Vagina (tissue), 2 donors: Measurements from ENCODE around the gene PCDHGA1. TPM values are rescaled to one million over a fixed set of nuclear protein-coding genes. Genes with fewer than 3 reads are reported as not detected.

Experiments used
- DNase-seq, 2 donors: peaks; one replicate each; pipeline ENCODE4 v3.0.0-alpha.2; 2017; ENCODE audit errors: extremely low spot score in 2 of 2
- H3K27ac ChIP-seq: fragments of 200-600 bp; sonication (generic); one replicate; pipeline ENCODE4 v1.5.1; 2019
- H3K27me3 ChIP-seq: fragments of 200-600 bp; sonication (generic); one replicate; pipeline ENCODE4 v1.5.1; 2019
- H3K36me3 ChIP-seq, 2 donors: fragments of 200-600 bp; sonication (generic); one replicate each; pipeline ENCODE4 v1.5.1; 2017 to 2019
- H3K4me1 ChIP-seq: fragments of 200-600 bp; sonication (generic); one replicate; pipeline ENCODE4 v1.5.1; 2019
- H3K4me3 ChIP-seq, 2 donors: fragments of 200-600 bp; sonication (generic); 1 replicate in 1 of 2; 2 replicates in 1 of 2; pipeline ENCODE4 v1.5.1; 2016 to 2019
- H3K9me3 ChIP-seq: fragments of 200-600 bp; sonication (generic); one replicate; pipeline ENCODE4 v1.5.1; 2019
- CTCF ChIP-seq, 3 experiments: fragments of 450-650 bp in 2 of 3; fragments of 200-600 bp in 1 of 3; sonication (generic) in 1 of 3; IDR thresholded peaks; one replicate each; pipeline ENCODE4 v1.5.1; 2017 to 2019; ENCODE audit warnings: antibody characterized with exemption in 3 of 3, mild to moderate bottlenecking in 2 of 3, moderate library complexity in 2 of 3
- POLR2A ChIP-seq, 2 donors: fragments of 450-650 bp; IDR thresholded peaks; one replicate each; pipeline ENCODE4 v1.6.1; 2017; ENCODE audit warnings: antibody characterized with exemption in 2 of 2, mild to moderate bottlenecking in 2 of 2, moderate library complexity in 2 of 2
- POLR2AphosphoS5 ChIP-seq, 2 donors: sonication (generic); formaldehyde crosslinking; IDR thresholded peaks; one replicate each; pipeline ENCODE4 v1.9.0; 2017; ENCODE audit warnings: antibody characterized with exemption in 2 of 2, mild to moderate bottlenecking in 2 of 2, low read depth in 1 of 2; ENCODE audit not compliant: insufficient read depth in 1 of 2
- intact Hi-C: fragments of 100-400 bp; cut with DNase I; formaldehyde crosslinking; loops from one replicate; pipeline ENCODE4 v1.15.1; 2023
- total RNA-seq: library from RNA; depleted of rRNA; stranded (reverse); fragments of >200 nt; gene quantifications from one replicate; pipeline ENCODE4 v1.2.3, GENCODE V29; 2016

Gene PCDHGA1
- total RNA-seq, 1 donor from 2014 or later, result not detected

GRCh38 chr5:141319202-141319601 is 11.1 kb upstream of the PCDHGA1 start:
- H3K27me3 ChIP-seq, result no peaks in the 10 kb centered on the region
- peaks cover 6% of the 10 kb centered on the region for H3K4me1 ChIP-seq
- TF ChIP-seq CTCF (IDR thresholded peaks at IDR 0.05), result no peak
- no peak for TF ChIP-seq POLR2AphosphoS5 (IDR thresholded peaks at IDR 0.05; ENCODE audit: insufficient read depth in 1 of 2, low read depth in 1 of 2)
- no peak for TF ChIP-seq POLR2A (IDR thresholded peaks at IDR 0.05)
- peaks cover 0 to 48% of the 10 kb centered on the region in 2 donors for H3K36me3 ChIP-seq
- intact Hi-C loops, result no loop called here
- peak overlapping the region in 1 of 2 donors; percentile 95 for H3K4me3 ChIP-seq
- H3K27ac ChIP-seq, result no peak overlapping the region
- peaks cover 49% of the 10 kb centered on the region for H3K9me3 ChIP-seq
- no peak for DNase-seq

GRCh38 chr5:141319699-141320098 is 10.6 kb upstream of the PCDHGA1 start:
- peak overlapping the region; percentile 74 to 95 for H3K4me3 ChIP-seq
- peak overlapping the region; percentile 93 for H3K27ac ChIP-seq
- no peaks in the 10 kb centered on the region for H3K27me3 ChIP-seq
- intact Hi-C loops, result loop anchor here (5.0 kb wide), 1 partner anchor 243 kb away; no protein-coding TSS in a partner anchor
- TF ChIP-seq CTCF (IDR thresholded peaks at IDR 0.05) (no peak), POLR2AphosphoS5 (IDR thresholded peaks at IDR 0.05; ENCODE audit: insufficient read depth in 1 of 2, low read depth in 1 of 2) (no peak), POLR2A (IDR thresholded peaks at IDR 0.05) (no peak)
- peaks cover 6% of the 10 kb centered on the region for H3K4me1 ChIP-seq
- no peak for DNase-seq
- peaks cover 46% of the 10 kb centered on the region for H3K9me3 ChIP-seq
- H3K36me3 ChIP-seq, result peaks cover 0 to 46% of the 10 kb centered on the region in 2 donors

GRCh38 chr5:141320225-141321169 is 9.8 kb upstream of the PCDHGA1 start, which contains the start of gene TAF7:
Gene TAF7 (minus strand): TSS chr5:141320784. CDS start chr5:141320044, 740 bp downstream.
- DNase-seq, result no peak
- H3K9me3 ChIP-seq, result peaks cover 46% of the 10 kb centered on the region
- intact Hi-C loops, result loop anchor here (5.0 kb wide), 1 partner anchor 242 kb away; no protein-coding TSS in a partner anchor

GRCh38 chr5:141322261-141322660 is 8.1 kb upstream of the PCDHGA1 start:
- H3K4me3 ChIP-seq, result no peak overlapping the region
- no peak for DNase-seq
- H3K27me3 ChIP-seq, result no peaks in the 10 kb centered on the region
- peaks cover 6% of the 10 kb centered on the region for H3K4me1 ChIP-seq
- no peak for TF ChIP-seq POLR2A (IDR thresholded peaks at IDR 0.05)
- no peak for TF ChIP-seq CTCF (IDR thresholded peaks at IDR 0.05)
- no peak for TF ChIP-seq POLR2AphosphoS5 (IDR thresholded peaks at IDR 0.05; ENCODE audit: insufficient read depth in 1 of 2, low read depth in 1 of 2)
- no peak overlapping the region for H3K27ac ChIP-seq
- peaks cover 32% of the 10 kb centered on the region for H3K9me3 ChIP-seq
- intact Hi-C loops, result loop anchor here (5.0 kb wide), 1 partner anchor 240 kb away; no protein-coding TSS in a partner anchor
- H3K36me3 ChIP-seq, result peaks cover 0 to 26% of the 10 kb centered on the region in 2 donors

More at GRCh38 chr5:141320225-141321169, 9.8 kb upstream of the PCDHGA1 start, which contains the start of gene TAF7:
- Histone ChIP-seq H3K36me3 (peaks cover 0 to 40% of the 10 kb centered on the region in 2 donors), H3K4me3 (peak within 1 kb of the TSS; percentile 74 to 95), H3K27ac (peak within 1 kb of the TSS; percentile 93), H3K4me1 (peaks cover 6% of the 10 kb centered on the region), H3K27me3 (no peaks in the 10 kb centered on the region)
- TF ChIP-seq POLR2AphosphoS5 (IDR thresholded peaks at IDR 0.05; ENCODE audit: insufficient read depth in 1 of 2, low read depth in 1 of 2) (peak; percentile 91 to 99), POLR2A (IDR thresholded peaks at IDR 0.05) (peak in 1 of 2 donors; percentile 91), CTCF (IDR thresholded peaks at IDR 0.05) (peak; percentile 28 to 61 (median 35))
